HepG2 (cell line): Measurements from ENCODE around the gene GLI3. TPM values are rescaled to one million over a fixed set of nuclear protein-coding genes. Genes with fewer than 3 reads are reported as not detected.

Experiments
- AGO1 ChIP-seq: fragments of 200-400 bp; formaldehyde crosslinking; IDR thresholded peaks from 2 replicates; pipeline ENCODE4 v1.6.1; 2017; ENCODE audit warnings: mild to moderate bottlenecking, low read depth, low read length, moderate library complexity; ENCODE audit not compliant: poor library complexity, severe bottlenecking
- CEBPG ChIP-seq: IDR thresholded peaks from 2 replicates; pipeline ENCODE4 v1.6.1; 2016
- ISX ChIP-seq: sonication (generic); formaldehyde crosslinking; conservative IDR thresholded peaks from 2 replicates; pipeline ENCODE4 v1.5.0; 2020; ENCODE audit warnings: missing genetic modification reagents
- KMT2B ChIP-seq: IDR thresholded peaks from 2 replicates; pipeline ENCODE4 v1.6.1; 2016; ENCODE audit warnings: missing genetic modification reagents, missing compliant biosample characterization
- RXRA ChIP-seq: sonication (generic); formaldehyde crosslinking; IDR thresholded peaks from 2 replicates; pipeline ENCODE4 v1.5.1; 2020; ENCODE audit warnings: missing genetic modification reagents
- SALL2 ChIP-seq: sonication (generic); formaldehyde crosslinking; IDR thresholded peaks from 2 replicates; pipeline ENCODE4 v1.8.1; 2023; ENCODE audit warnings: mild to moderate bottlenecking, missing genetic modification reagents, inconsistent platforms
- TAF1 ChIP-seq: sonication (generic); formaldehyde crosslinking; IDR thresholded peaks from 2 replicates; pipeline ENCODE4 v1.4.0; 2020; ENCODE audit warnings: missing genetic modification reagents
- ZBTB1 ChIP-seq: sonication (generic); formaldehyde crosslinking; IDR thresholded peaks from 2 replicates; pipeline ENCODE4 v1.4.0; 2020; ENCODE audit warnings: missing genetic modification reagents, borderline replicate concordance
- ZBTB7B ChIP-seq: sonication (generic); formaldehyde crosslinking; IDR thresholded peaks from 2 replicates; pipeline ENCODE4 v1.4.0; 2020; ENCODE audit warnings: missing genetic modification reagents
- ZFP62 ChIP-seq: sonication (generic); formaldehyde crosslinking; IDR thresholded peaks from 2 replicates; pipeline ENCODE4 v1.4.0; 2020; ENCODE audit warnings: missing genetic modification reagents
- ZIK1 ChIP-seq: sonication (generic); formaldehyde crosslinking; IDR thresholded peaks from 2 replicates; pipeline ENCODE4 v1.5.0; 2020; ENCODE audit warnings: mild to moderate bottlenecking, low read depth, missing genetic modification reagents, borderline replicate concordance
- ZNF234 ChIP-seq: sonication (generic); formaldehyde crosslinking; conservative IDR thresholded peaks from 2 replicates; pipeline ENCODE4 v1.5.1; 2020; ENCODE audit warnings: mild to moderate bottlenecking, missing genetic modification reagents
- ZNF34 ChIP-seq: sonication (generic); formaldehyde crosslinking; IDR thresholded peaks from 2 replicates; pipeline ENCODE4 v1.4.0; 2020; ENCODE audit warnings: mild to moderate bottlenecking, missing genetic modification reagents, borderline replicate concordance
- ZNF543 ChIP-seq: sonication (generic); formaldehyde crosslinking; IDR thresholded peaks from 2 replicates; pipeline ENCODE4 v1.4.0; 2020; ENCODE audit warnings: mild to moderate bottlenecking, missing genetic modification reagents
- ZNF564 ChIP-seq: sonication (generic); formaldehyde crosslinking; IDR thresholded peaks from 2 replicates; pipeline ENCODE4 v1.8.1; 2023; ENCODE audit warnings: mild to moderate bottlenecking, missing genetic modification reagents
- polyA plus RNA-seq, 8 experiments: library from polyadenylated mRNA; depleted of rRNA in 3 of 8; stranded (reverse) in 7 of 8; unstranded in 1 of 8; fragments of >200 nt; fragmentation: Illumina TruSeq in 4 of 8; extraction: Trizol in 4 of 8; gene quantifications; 2 replicates each; pipeline versions ENCODE4 v1.2.1 to v1.2.3, GENCODE V29; 2011 to 2016; ENCODE audit warnings: low read depth in 4 of 8, missing spikeins in 1 of 8, mixed read lengths in 1 of 8; ENCODE audit not compliant: insufficient read depth in 1 of 8
- total RNA-seq, 5 experiments: library from RNA; depleted of rRNA; stranded (reverse); fragments of >200 nt; fragmentation: Illumina TruSeq; extraction: Trizol; gene quantifications; 2 replicates each; pipeline ENCODE4 v1.2.3, GENCODE V29; 2016; ENCODE audit warnings: low read depth in 1 of 5
- TF ChIP-seq, protein P1 (sequence below): sonication (generic); formaldehyde crosslinking; IDR thresholded peaks from 2 replicates; pipeline ENCODE4 v1.4.0; 2020; ENCODE audit warnings: missing genetic modification reagents, borderline replicate concordance
- TF ChIP-seq, protein P2 (sequence below): sonication (generic); formaldehyde crosslinking; IDR thresholded peaks from 2 replicates; pipeline ENCODE4 v1.8.1; 2023; ENCODE audit warnings: missing genetic modification reagents, inconsistent platforms, borderline replicate concordance
- TF ChIP-seq, protein P3 (sequence below): sonication (generic); formaldehyde crosslinking; conservative IDR thresholded peaks from 2 replicates; pipeline ENCODE4 v1.8.0; 2022; ENCODE audit warnings: low read depth, missing genetic modification reagents
- TF ChIP-seq, protein P4 (sequence below): fragments of 450-650 bp; IDR thresholded peaks from 2 replicates; pipeline ENCODE4 v1.6.1; 2016
- TF ChIP-seq, protein P5 (sequence below): sonication (generic); formaldehyde crosslinking; IDR thresholded peaks from 2 replicates; pipeline ENCODE4 v1.9.0; 2021; ENCODE audit warnings: missing genetic modification reagents, mild to moderate bottlenecking, borderline replicate concordance

GLI3 gene
- total and polyA plus RNA-seq, 2 of the 13 experiments (the other 11 are each of a cell fraction or from before 2014, with no cell fraction given), result not detected

DNA sequence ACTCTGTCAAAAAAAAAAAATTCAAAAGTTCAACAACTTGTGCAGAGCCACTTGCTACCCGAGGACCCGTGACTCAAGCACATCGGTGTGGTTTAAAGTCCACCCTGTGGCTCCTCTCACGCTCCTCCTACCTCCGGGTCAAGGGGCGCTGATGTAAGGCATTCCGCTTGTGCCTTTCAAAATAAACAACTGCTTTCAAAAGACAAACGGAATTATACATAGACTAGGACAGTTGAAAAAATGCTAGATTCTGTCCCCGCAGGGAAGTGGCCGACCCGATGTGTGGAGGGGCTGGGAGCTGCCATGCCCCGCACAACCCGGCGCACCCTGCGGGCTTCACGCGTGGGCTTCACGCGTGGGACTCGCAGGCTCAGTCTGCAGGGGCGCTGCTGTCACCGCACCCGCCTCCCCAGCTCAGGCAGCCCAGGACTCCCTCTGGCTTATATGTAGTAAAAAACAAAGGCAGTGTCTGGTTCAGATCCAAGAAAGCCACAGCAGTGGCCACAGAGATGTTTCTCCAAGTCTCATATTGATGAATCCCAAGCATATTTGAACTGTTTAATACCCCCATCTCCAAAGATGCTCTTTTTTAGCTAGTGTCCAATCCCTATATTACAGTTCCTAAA lies 294.4 kb downstream of the GLI3 start (continued):
- TF ChIP-seq, protein P1, sequence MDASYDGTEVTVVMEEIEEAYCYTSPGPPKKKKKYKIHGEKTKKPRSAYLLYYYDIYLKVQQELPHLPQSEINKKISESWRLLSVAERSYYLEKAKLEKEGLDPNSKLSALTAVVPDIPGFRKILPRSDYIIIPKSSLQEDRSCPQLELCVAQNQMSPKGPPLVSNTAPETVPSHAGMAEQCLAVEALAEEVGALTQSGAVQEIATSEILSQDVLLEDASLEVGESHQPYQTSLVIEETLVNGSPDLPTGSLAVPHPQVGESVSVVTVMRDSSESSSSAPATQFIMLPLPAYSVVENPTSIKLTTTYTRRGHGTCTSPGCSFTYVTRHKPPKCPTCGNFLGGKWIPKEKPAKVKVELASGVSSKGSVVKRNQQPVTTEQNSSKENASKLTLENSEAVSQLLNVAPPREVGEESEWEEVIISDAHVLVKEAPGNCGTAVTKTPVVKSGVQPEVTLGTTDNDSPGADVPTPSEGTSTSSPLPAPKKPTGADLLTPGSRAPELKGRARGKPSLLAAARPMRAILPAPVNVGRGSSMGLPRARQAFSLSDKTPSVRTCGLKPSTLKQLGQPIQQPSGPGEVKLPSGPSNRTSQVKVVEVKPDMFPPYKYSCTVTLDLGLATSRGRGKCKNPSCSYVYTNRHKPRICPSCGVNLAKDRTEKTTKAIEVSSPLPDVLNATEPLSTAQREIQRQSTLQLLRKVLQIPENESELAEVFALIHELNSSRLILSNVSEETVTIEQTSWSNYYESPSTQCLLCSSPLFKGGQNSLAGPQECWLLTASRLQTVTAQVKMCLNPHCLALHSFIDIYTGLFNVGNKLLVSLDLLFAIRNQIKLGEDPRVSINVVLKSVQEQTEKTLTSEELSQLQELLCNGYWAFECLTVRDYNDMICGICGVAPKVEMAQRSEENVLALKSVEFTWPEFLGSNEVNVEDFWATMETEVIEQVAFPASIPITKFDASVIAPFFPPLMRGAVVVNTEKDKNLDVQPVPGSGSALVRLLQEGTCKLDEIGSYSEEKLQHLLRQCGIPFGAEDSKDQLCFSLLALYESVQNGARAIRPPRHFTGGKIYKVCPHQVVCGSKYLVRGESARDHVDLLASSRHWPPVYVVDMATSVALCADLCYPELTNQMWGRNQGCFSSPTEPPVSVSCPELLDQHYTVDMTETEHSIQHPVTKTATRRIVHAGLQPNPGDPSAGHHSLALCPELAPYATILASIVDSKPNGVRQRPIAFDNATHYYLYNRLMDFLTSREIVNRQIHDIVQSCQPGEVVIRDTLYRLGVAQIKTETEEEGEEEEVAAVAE (CRISPR knock-in tag), result no peak
- no peak for TF ChIP-seq SALL2
- no peak for TF ChIP-seq TAF1
- TF ChIP-seq ZBTB1, result no peak
- TF ChIP-seq ZNF34, result no peak
- TF ChIP-seq, protein P2, sequence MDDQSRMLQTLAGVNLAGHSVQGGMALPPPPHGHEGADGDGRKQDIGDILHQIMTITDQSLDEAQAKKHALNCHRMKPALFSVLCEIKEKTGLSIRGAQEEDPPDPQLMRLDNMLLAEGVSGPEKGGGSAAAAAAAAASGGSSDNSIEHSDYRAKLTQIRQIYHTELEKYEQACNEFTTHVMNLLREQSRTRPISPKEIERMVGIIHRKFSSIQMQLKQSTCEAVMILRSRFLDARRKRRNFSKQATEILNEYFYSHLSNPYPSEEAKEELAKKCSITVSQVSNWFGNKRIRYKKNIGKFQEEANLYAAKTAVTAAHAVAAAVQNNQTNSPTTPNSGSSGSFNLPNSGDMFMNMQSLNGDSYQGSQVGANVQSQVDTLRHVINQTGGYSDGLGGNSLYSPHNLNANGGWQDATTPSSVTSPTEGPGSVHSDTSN, result no peak
- TF ChIP-seq, protein P3, sequence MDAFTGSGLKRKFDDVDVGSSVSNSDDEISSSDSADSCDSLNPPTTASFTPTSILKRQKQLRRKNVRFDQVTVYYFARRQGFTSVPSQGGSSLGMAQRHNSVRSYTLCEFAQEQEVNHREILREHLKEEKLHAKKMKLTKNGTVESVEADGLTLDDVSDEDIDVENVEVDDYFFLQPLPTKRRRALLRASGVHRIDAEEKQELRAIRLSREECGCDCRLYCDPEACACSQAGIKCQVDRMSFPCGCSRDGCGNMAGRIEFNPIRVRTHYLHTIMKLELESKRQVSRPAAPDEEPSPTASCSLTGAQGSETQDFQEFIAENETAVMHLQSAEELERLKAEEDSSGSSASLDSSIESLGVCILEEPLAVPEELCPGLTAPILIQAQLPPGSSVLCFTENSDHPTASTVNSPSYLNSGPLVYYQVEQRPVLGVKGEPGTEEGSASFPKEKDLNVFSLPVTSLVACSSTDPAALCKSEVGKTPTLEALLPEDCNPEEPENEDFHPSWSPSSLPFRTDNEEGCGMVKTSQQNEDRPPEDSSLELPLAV (CRISPR knock-in tag), result no peak
- 0 out of 2 replicates have a peak, but pooled peaks have one; percentile 4 for TF ChIP-seq ZBTB7B (CRISPR knock-in tag)
- TF ChIP-seq ZIK1 (CRISPR knock-in tag), result no peak; the same call in 1 of the 2 replicates
- peak; percentile 59; the same call in 1 of the 2 replicates for TF ChIP-seq RXRA
- TF ChIP-seq, protein P4, sequence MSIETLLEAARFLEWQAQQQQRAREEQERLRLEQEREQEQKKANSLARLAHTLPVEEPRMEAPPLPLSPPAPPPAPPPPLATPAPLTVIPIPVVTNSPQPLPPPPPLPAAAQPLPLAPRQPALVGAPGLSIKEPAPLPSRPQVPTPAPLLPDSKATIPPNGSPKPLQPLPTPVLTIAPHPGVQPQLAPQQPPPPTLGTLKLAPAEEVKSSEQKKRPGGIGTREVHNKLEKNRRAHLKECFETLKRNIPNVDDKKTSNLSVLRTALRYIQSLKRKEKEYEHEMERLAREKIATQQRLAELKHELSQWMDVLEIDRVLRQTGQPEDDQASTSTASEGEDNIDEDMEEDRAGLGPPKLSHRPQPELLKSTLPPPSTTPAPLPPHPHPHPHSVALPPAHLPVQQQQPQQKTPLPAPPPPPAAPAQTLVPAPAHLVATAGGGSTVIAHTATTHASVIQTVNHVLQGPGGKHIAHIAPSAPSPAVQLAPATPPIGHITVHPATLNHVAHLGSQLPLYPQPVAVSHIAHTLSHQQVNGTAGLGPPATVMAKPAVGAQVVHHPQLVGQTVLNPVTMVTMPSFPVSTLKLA, result no peak
- TF ChIP-seq, protein P5, sequence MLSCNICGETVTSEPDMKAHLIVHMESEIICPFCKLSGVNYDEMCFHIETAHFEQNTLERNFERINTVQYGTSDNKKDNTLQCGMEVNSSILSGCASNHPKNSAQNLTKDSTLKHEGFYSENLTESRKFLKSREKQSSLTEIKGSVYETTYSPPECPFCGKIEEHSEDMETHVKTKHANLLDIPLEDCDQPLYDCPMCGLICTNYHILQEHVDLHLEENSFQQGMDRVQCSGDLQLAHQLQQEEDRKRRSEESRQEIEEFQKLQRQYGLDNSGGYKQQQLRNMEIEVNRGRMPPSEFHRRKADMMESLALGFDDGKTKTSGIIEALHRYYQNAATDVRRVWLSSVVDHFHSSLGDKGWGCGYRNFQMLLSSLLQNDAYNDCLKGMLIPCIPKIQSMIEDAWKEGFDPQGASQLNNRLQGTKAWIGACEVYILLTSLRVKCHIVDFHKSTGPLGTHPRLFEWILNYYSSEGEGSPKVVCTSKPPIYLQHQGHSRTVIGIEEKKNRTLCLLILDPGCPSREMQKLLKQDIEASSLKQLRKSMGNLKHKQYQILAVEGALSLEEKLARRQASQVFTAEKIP (CRISPR knock-in tag), result no peak
- 0 out of 2 replicates have a peak, but pooled peaks have one; percentile 48 for TF ChIP-seq ZNF234
- TF ChIP-seq CEBPG, result peak; percentile 63
- no peak for TF ChIP-seq KMT2B (CRISPR knock-in tag)
- no peak for TF ChIP-seq AGO1
- no peak for TF ChIP-seq ISX (CRISPR knock-in tag)
- TF ChIP-seq ZNF564 (CRISPR knock-in tag), result no peak
- no peak for TF ChIP-seq ZFP62 (CRISPR knock-in tag)
- TF ChIP-seq ZNF543 (CRISPR knock-in tag), result peak; percentile 55; the same call in 1 of the 2 replicates
